Loucy (cell line): ENCODE measurements around the gene SASH1.

ENCODE experiments used
- H2AFZ ChIP-seq: fragments of 200-600 bp; sonication (generic); 2 replicates; pipeline ENCODE4 v1.6.0; 2016; ENCODE audit warnings: antibody characterized with exemption, mild to moderate bottlenecking, low read length, moderate library complexity
- H3F3A ChIP-seq: fragments of 200-600 bp; 2 replicates; pipeline ENCODE4 v1.6.0; 2016; ENCODE audit warnings: antibody characterized with exemption, low read depth, mild to moderate bottlenecking
- H3K27me3 ChIP-seq: fragments of 200-600 bp; sonication (generic); 2 replicates; pipeline ENCODE4 v1.6.1; 2014; ENCODE audit warnings: low read length, mild to moderate bottlenecking; ENCODE audit not compliant: insufficient read depth, poor library complexity, severe bottlenecking
- H3K36me3 ChIP-seq: fragments of 200-600 bp; sonication (generic); 2 replicates; pipeline ENCODE4 v1.6.1; 2016; ENCODE audit warnings: low read length; ENCODE audit not compliant: insufficient read depth
- H3K4me1 ChIP-seq: fragments of 200-600 bp; sonication (generic); 2 replicates; pipeline ENCODE4 v1.5.1; 2014; ENCODE audit warnings: low read length, mild to moderate bottlenecking; ENCODE audit not compliant: insufficient read depth, poor library complexity, severe bottlenecking
- H3K4me2 ChIP-seq: fragments of 200-600 bp; sonication (generic); 2 replicates; pipeline ENCODE4 v1.6.0; 2014; ENCODE audit warnings: antibody characterized with exemption, low read length, low read depth, mild to moderate bottlenecking; ENCODE audit not compliant: poor library complexity, severe bottlenecking
- H3K4me3 ChIP-seq: fragments of 200-600 bp; sonication (generic); 2 replicates; pipeline ENCODE4 v1.5.1; 2014; ENCODE audit warnings: low read length, mild to moderate bottlenecking, mixed read lengths; ENCODE audit not compliant: poor library complexity, severe bottlenecking
- H3K79me2 ChIP-seq: fragments of 200-600 bp; sonication (generic); 2 replicates; pipeline ENCODE4 v1.6.1; 2014; ENCODE audit warnings: low read length; ENCODE audit not compliant: insufficient read depth
- H3K9ac ChIP-seq: fragments of 200-600 bp; sonication (generic); 2 replicates; pipeline ENCODE4 v1.6.0; 2014; ENCODE audit warnings: mild to moderate bottlenecking, low read depth, low read length, moderate library complexity; ENCODE audit not compliant: poor library complexity, severe bottlenecking
- H3K9me2 ChIP-seq: fragments of 200-600 bp; sonication (generic); replicated peaks from 2 replicates; pipeline ENCODE4 v1.6.1; 2016; ENCODE audit warnings: low read depth, low read length, mixed read lengths
- H3K9me3 ChIP-seq: fragments of 200-600 bp; sonication (generic); 2 replicates; pipeline ENCODE4 v1.6.1; 2014; ENCODE audit warnings: mild to moderate bottlenecking, antibody characterized with exemption, low read length, low read depth; ENCODE audit not compliant: insufficient read depth
- H4K20me1 ChIP-seq: fragments of 200-600 bp; sonication (generic); 2 replicates; pipeline ENCODE4 v1.6.0; 2014; ENCODE audit warnings: antibody characterized with exemption, low read length, mild to moderate bottlenecking; ENCODE audit not compliant: insufficient read depth, poor library complexity, severe bottlenecking
- CTCF ChIP-seq: fragments of 200-600 bp; sonication (generic); conservative IDR thresholded peaks from 2 replicates; pipeline ENCODE4 v1.5.1; 2014; ENCODE audit warnings: mild to moderate bottlenecking, antibody characterized with exemption, low read length
- EZH2phosphoT487 ChIP-seq: fragments of 200-600 bp; IDR thresholded peaks from 2 replicates; pipeline ENCODE4 v1.6.1; 2018; ENCODE audit warnings: antibody characterized with exemption, mild to moderate bottlenecking, moderate library complexity, borderline replicate concordance

SASH1 gene

GRCh38 chr6:148455225-148455624 is 112.6 kb downstream of the SASH1 start:
- no peak overlapping the region for H3K4me2 ChIP-seq
- H3K36me3 ChIP-seq = no peaks in the 10 kb centered on the region
- no peak overlapping the region for H3K4me3 ChIP-seq
- no peaks in the 10 kb centered on the region for H3K9me2 ChIP-seq
- no peaks in the 10 kb centered on the region for H3F3A ChIP-seq
- no peaks in the 10 kb centered on the region for H3K9me3 ChIP-seq
- no peaks in the 10 kb centered on the region for H4K20me1 ChIP-seq
- TF ChIP-seq EZH2phosphoT487 = no peak
- TF ChIP-seq CTCF = no peak
- no peaks in the 10 kb centered on the region for H3K27me3 ChIP-seq
- H3K79me2 ChIP-seq = no peaks in the 10 kb centered on the region
- no peak overlapping the region for H2AFZ ChIP-seq
- peaks cover 18% of the 10 kb centered on the region for H3K4me1 ChIP-seq
- no peak overlapping the region for H3K9ac ChIP-seq

GRCh38 chr6:148455674-148456558 is 113.3 kb downstream of the SASH1 start:
- Histone ChIP-seq H2AFZ (no peak overlapping the region), H4K20me1 (no peaks in the 10 kb centered on the region), H3K36me3 (no peaks in the 10 kb centered on the region), H3K9me2 (no peaks in the 10 kb centered on the region), H3K4me1 (peaks cover 18% of the 10 kb centered on the region), H3K4me2 (no peak overlapping the region), H3K79me2 (no peaks in the 10 kb centered on the region), H3K27me3 (no peaks in the 10 kb centered on the region), H3K9me3 (no peaks in the 10 kb centered on the region), H3K4me3 (no peak overlapping the region), H3F3A (no peaks in the 10 kb centered on the region), H3K9ac (no peak overlapping the region)
- no peak for TF ChIP-seq CTCF
- no peak for TF ChIP-seq EZH2phosphoT487

- TF ChIP-seq CTCF (no peak), EZH2phosphoT487 (no peak)
Observed at GRCh38 chr6:148457137-148457842, 114.7 kb downstream of the SASH1 start.

More at GRCh38 chr6:148457137-148457842, 114.7 kb downstream of the SASH1 start:
- H3K9me2 ChIP-seq = no peaks in the 10 kb centered on the region
- H3K27me3 ChIP-seq = no peaks in the 10 kb centered on the region
- H3K36me3 ChIP-seq = no peaks in the 10 kb centered on the region
- peaks cover 4% of the 10 kb centered on the region for H3K4me1 ChIP-seq
- H2AFZ ChIP-seq = no peak overlapping the region
- H3K4me3 ChIP-seq = no peak overlapping the region
- no peaks in the 10 kb centered on the region for H3K79me2 ChIP-seq
- H3F3A ChIP-seq = no peaks in the 10 kb centered on the region
- H3K4me2 ChIP-seq = no peak overlapping the region
- H3K9me3 ChIP-seq = no peaks in the 10 kb centered on the region
- H4K20me1 ChIP-seq = no peaks in the 10 kb centered on the region
- H3K9ac ChIP-seq = no peak overlapping the region
